ENCODE data around the gene NHEJ1. TPM values are rescaled to one million over a fixed set of nuclear protein-coding genes. Genes with fewer than 3 reads are reported as not detected.

Gene NHEJ1
- polyA plus RNA-seq, 3 donors, result 8.8 to 12.8 (median 9.4) TPM

- H3K27ac ChIP-seq (ENCODE audit: low read depth, low read length), result no peak overlapping the region
- WGBS, 3 donors, result 38 to 46% (median 41%) methylated on average over 6 of the region's 6 CpGs
Observed at GRCh38 chr2:219171231-219171651, 10.6 kb upstream of the NHEJ1 start.

- H3K27ac ChIP-seq (ENCODE audit: low read depth, low read length), result no peak within 1 kb of the TSS
- 87 to 94% (median 93%) methylated on average over 10 of the region's 10 CpGs for WGBS, 3 donors
Observed at GRCh38 chr2:219169930-219170654, 9.5 kb upstream of the NHEJ1 start, which contains the start of gene SLC23A3. Gene SLC23A3, minus strand, starts transcription at chr2:219170029. Its CDS starts 45 bp downstream, at chr2:219169984.

- no peak overlapping the region for H3K27ac ChIP-seq (ENCODE audit: low read depth, low read length)
Observed at GRCh38 chr2:219168932-219169331, 8.3 kb upstream of the NHEJ1 start.

- H3K27ac ChIP-seq (ENCODE audit: low read depth, low read length), result no peak overlapping the region
- 41 to 48% (median 47%) methylated on average over 6 of the region's 6 CpGs for WGBS, 3 donors
Observed at GRCh38 chr2:219168526-219168925, 7.9 kb upstream of the NHEJ1 start.

- 57 to 80% (median 80%) methylated on average over 5 of the region's 5 CpGs for whole genome bisulfite sequencing, 3 donors
- no peak overlapping the region for H3K27ac ChIP-seq (ENCODE audit: low read depth, low read length)
Observed at GRCh38 chr2:219167997-219168396, 7.4 kb upstream of the NHEJ1 start.

- WGBS, 3 donors, result 84 to 90% (median 90%) methylated on average over 10 of the region's 10 CpGs
- H3K27ac ChIP-seq (ENCODE audit: low read depth, low read length), result no peak overlapping the region
Observed at GRCh38 chr2:219165058-219165911, 4.7 kb upstream of the NHEJ1 start.

- no peak overlapping the region for H3K27ac ChIP-seq (ENCODE audit: low read depth, low read length)
- WGBS, 3 donors, result 89 to 97% (median 95%) methylated on average over 6 of the region's 6 CpGs
Observed at GRCh38 chr2:219163156-219163555, 2.5 kb upstream of the NHEJ1 start.

GRCh38 chr2:219161097-219161496 lies 482 bp upstream of the NHEJ1 start:
- no peak overlapping the region for H3K27ac ChIP-seq (ENCODE audit: low read depth, low read length)
- WGBS, 3 donors, result 59 to 80% (median 74%) methylated on average over 4 of the region's 4 CpGs

- 6 to 13% (median 6%) methylated on average over 18 of the region's 18 CpGs for WGBS, 3 donors
- no peak overlapping the region for H3K27ac ChIP-seq (ENCODE audit: low read depth, low read length)
Observed at GRCh38 chr2:219159771-219160185, 837 bp downstream of the NHEJ1 start.

- H3K27ac ChIP-seq (ENCODE audit: low read depth, low read length), result no peak overlapping the region
- WGBS, 3 donors, result 83 to 90% (median 85%) methylated on average over 3 of the region's 3 CpGs
Observed at GRCh38 chr2:219158586-219158985, 2.0 kb downstream of the NHEJ1 start.

GRCh38 chr2:219158025-219158424 lies 2.6 kb downstream of the NHEJ1 start:
- H3K27ac ChIP-seq (ENCODE audit: low read depth, low read length), result no peak overlapping the region
- 87 to 95% (median 92%) methylated on average over 4 of the region's 4 CpGs for WGBS, 3 donors

- 86 to 93% (median 91%) methylated on average over 8 of the region's 8 CpGs for WGBS, 3 donors
- no peak overlapping the region for H3K27ac ChIP-seq (ENCODE audit: low read depth, low read length)
Observed at GRCh38 chr2:219157396-219157795, 3.2 kb downstream of the NHEJ1 start.

- 9 to 13% (median 12%) methylated on average over 4 of the region's 4 CpGs for WGBS, 3 donors
- H3K27ac ChIP-seq (ENCODE audit: low read depth, low read length), result no peak overlapping the region
Observed at GRCh38 chr2:219155054-219155644, 5.5 kb downstream of the NHEJ1 start.

GRCh38 chr2:219149667-219150066 lies 10.9 kb downstream of the NHEJ1 start:
- no peak overlapping the region for H3K27ac ChIP-seq (ENCODE audit: low read depth, low read length)

GRCh38 chr2:219142329-219142728 lies 18.3 kb downstream of the NHEJ1 start:
- 84 to 89% (median 86%) methylated on average over 6 of the region's 6 CpGs for WGBS, 3 donors
- no peak overlapping the region for H3K27ac ChIP-seq (ENCODE audit: low read depth, low read length)

More at GRCh38 chr2:219149667-219150066, 10.9 kb downstream of the NHEJ1 start:
- WGBS, 3 donors, result 8 to 47% (median 14%) methylated on average over 1 of the region's 1 CpG

GRCh38 chr2:219140722-219141121 lies 19.9 kb downstream of the NHEJ1 start:
- no peak overlapping the region for H3K27ac ChIP-seq (ENCODE audit: low read depth, low read length)
- whole genome bisulfite sequencing, 3 donors, result 94 to 97% (median 96%) methylated on average over 3 of the region's 3 CpGs

- H3K27ac ChIP-seq (ENCODE audit: low read depth, low read length), result no peak overlapping the region
- WGBS, 3 donors, result 66 to 86% (median 70%) methylated on average over 4 of the region's 4 CpGs
Observed at GRCh38 chr2:219133976-219134375, 26.6 kb downstream of the NHEJ1 start.

GRCh38 chr2:219131744-219132143 lies 28.9 kb downstream of the NHEJ1 start:
- no peak overlapping the region for H3K27ac ChIP-seq (ENCODE audit: low read depth, low read length)
- 75 to 88% (median 84%) methylated on average over 4 of the region's 4 CpGs for WGBS, 3 donors

GRCh38 chr2:219131327-219131726 lies 29.3 kb downstream of the NHEJ1 start:
- WGBS, 3 donors, result 77 to 83% (median 81%) methylated on average over 3 of the region's 3 CpGs

More at GRCh38 chr2:219131327-219131726, 29.3 kb downstream of the NHEJ1 start:
- H3K27ac ChIP-seq (ENCODE audit: low read depth, low read length), result no peak overlapping the region
